Left renal pelvis (tissue), 4 donors: ENCODE results near the gene POF1B. TPM values are rescaled to one million over a fixed set of nuclear protein-coding genes. Genes with fewer than 3 reads are reported as not detected.

Experiments used
- DNase-seq, 4 donors: peaks; one replicate each; pipeline ENCODE4 v3.0.0-alpha.2; 2013; ENCODE audit warnings: low read depth in 4 of 4, low spot score in 3 of 4
- polyA plus RNA-seq, 4 donors: library from polyadenylated mRNA; unstranded; fragments of 120-200 nt; gene quantifications; one replicate each; pipeline ENCODE4 v1.2.1, GENCODE V29; 2013; ENCODE audit not compliant: insufficient read length in 4 of 4

POF1B gene
- polyA plus RNA-seq, 4 donors, result 0.12 to 1.7 (median 0.48) TPM

DNA sequence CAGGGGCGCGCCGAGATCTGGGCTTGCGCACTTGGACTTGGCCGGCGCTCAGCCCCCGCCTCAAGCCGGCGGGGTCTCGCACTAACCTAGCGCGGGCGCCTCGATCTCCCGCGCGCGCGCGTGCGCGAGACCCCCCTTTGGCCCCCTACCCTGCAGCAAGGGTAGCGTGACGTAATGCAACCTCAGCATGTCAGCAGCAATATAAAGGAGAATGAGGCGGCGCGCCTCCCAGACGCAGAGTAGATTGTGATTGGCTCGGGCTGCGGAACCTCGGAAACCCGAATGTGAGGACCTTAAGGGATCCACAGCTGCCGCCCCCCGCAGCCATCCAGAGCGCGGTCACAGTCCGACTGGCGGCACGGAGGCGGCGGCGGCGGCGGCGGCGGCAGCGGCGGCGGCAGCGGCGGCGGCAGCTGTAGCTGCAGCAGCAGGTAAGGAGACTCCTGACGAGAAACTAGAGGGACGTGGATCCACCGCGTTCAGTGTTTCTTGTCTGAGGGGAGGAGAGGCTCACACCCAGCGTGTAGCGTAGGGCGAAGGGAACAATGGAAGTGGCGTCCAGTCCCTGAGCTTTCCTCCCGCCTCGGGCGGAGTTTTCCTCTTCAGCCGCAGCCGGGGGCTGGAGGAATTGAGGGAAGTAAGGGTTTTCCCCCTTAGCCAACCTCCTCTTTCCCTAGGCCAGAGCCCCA is 135.6 kb downstream of the POF1B start, which contains the start of the genes SATL1 and ZNF711:
TSS of gene SATL1 (minus strand) at position 19 of the 689 bp plus-strand sequence. CDS start 134,811 bp downstream, outside the sequence.
TSS of gene ZNF711 (plus strand) at position 231 of the 689 bp plus-strand sequence. CDS start 3,582 bp downstream, outside the sequence.
- peak; percentile 68 to 86 (median 74) for DNase-seq

- DNase-seq, result no peak
These were observed 136.3 kb downstream of the POF1B start for GRCh38 chrX:85243155-85243554.

Other genes starting within 250 kb of the POF1B start
- gene SATL1, start 135.9 kb downstream of the POF1B start, polyA plus RNA-seq, result under 1 TPM; 0.42 to 0.76 (median 0.69) TPM
- gene ZNF711, start 135.7 kb downstream of the POF1B start, polyA plus RNA-seq, result 10 to 100 TPM; 70.4 to 90.9 (median 77.0) TPM